Measurements from ENCODE around the gene MRPS6. TPM values are rescaled to one million over a fixed set of nuclear protein-coding genes. Genes with fewer than 3 reads are reported as not detected.
A peak's percentile ranks its signal among the peaks of the same experiment; 100 is the strongest.

MRPS6 gene
- total RNA-seq, 1 donor from 2014 or later, result 61.9 TPM

GRCh38 chr21:34086887-34087306 lies 13.5 kb downstream of the MRPS6 start:
- Histone ChIP-seq H3K4me3 (no peak overlapping the region), H3K4me1 (peaks cover 43% of the 10 kb centered on the region), H3K27me3 (ENCODE audit: low read depth) (no peaks in the 10 kb centered on the region), H3K9me3 (replicated peaks) (no peaks in the 10 kb centered on the region), H3K36me3 (no peaks in the 10 kb centered on the region), H3K27ac (replicated peaks) (no peak overlapping the region)
- TF ChIP-seq CTCF (IDR thresholded peaks at IDR 0.05; ENCODE audit: borderline replicate concordance), result no peak
- intact Hi-C loops (cut with micrococcal nuclease), result no loop called here
- no peak for DNase-seq

GRCh38 chr21:34088752-34089151 lies 15.4 kb downstream of the MRPS6 start:
- no peak overlapping the region for H3K27ac ChIP-seq (replicated peaks)
- no peak for TF ChIP-seq CTCF (IDR thresholded peaks at IDR 0.05; ENCODE audit: borderline replicate concordance)
- no peak for DNase-seq
- intact Hi-C loops (cut with micrococcal nuclease), result no loop called here
- H3K27me3 ChIP-seq (ENCODE audit: low read depth), result no peaks in the 10 kb centered on the region
- H3K36me3 ChIP-seq, result no peaks in the 10 kb centered on the region
- H3K9me3 ChIP-seq (replicated peaks), result no peaks in the 10 kb centered on the region
- no peak overlapping the region for H3K4me3 ChIP-seq
- peaks cover 35% of the 10 kb centered on the region for H3K4me1 ChIP-seq

- no peak overlapping the region for H3K4me3 ChIP-seq
- intact Hi-C loops (cut with micrococcal nuclease), result no loop called here
- no peak for DNase-seq
- H3K36me3 ChIP-seq, result peaks cover 14% of the 10 kb centered on the region
- H3K27ac ChIP-seq (replicated peaks), result no peak overlapping the region
- H3K4me1 ChIP-seq, result peaks cover 39% of the 10 kb centered on the region
- TF ChIP-seq CTCF (IDR thresholded peaks at IDR 0.05; ENCODE audit: borderline replicate concordance), result no peak
- H3K9me3 ChIP-seq (replicated peaks), result no peaks in the 10 kb centered on the region
- no peaks in the 10 kb centered on the region for H3K27me3 ChIP-seq (ENCODE audit: low read depth)
Measured at GRCh38 chr21:34091032-34091431, 17.7 kb downstream of the MRPS6 start.

GRCh38 chr21:34091607-34092006 lies 18.2 kb downstream of the MRPS6 start:
- peaks cover 33% of the 10 kb centered on the region for H3K4me1 ChIP-seq

GRCh38 chr21:34092262-34092921 lies 19.0 kb downstream of the MRPS6 start:
- no peaks in the 10 kb centered on the region for H3K27me3 ChIP-seq (ENCODE audit: low read depth)
- DNase-seq, result no peak
- no peak overlapping the region for H3K4me3 ChIP-seq
- H3K9me3 ChIP-seq (replicated peaks), result no peaks in the 10 kb centered on the region
- no peak for TF ChIP-seq CTCF (IDR thresholded peaks at IDR 0.05; ENCODE audit: borderline replicate concordance)
- H3K4me1 ChIP-seq, result peaks cover 28% of the 10 kb centered on the region
- H3K36me3 ChIP-seq, result peaks cover 22% of the 10 kb centered on the region
- H3K27ac ChIP-seq (replicated peaks), result no peak overlapping the region
- intact Hi-C loops (cut with micrococcal nuclease), result no loop called here

More at GRCh38 chr21:34091607-34092006, 18.2 kb downstream of the MRPS6 start:
- Histone ChIP-seq H3K36me3 (peaks cover 19% of the 10 kb centered on the region), H3K27me3 (ENCODE audit: low read depth) (no peaks in the 10 kb centered on the region), H3K4me3 (no peak overlapping the region), H3K9me3 (replicated peaks) (no peaks in the 10 kb centered on the region), H3K27ac (replicated peaks) (no peak overlapping the region)
- intact Hi-C loops (cut with micrococcal nuclease), result no loop called here
- DNase-seq, result no peak
- peak; percentile 32 for TF ChIP-seq CTCF (IDR thresholded peaks at IDR 0.05; ENCODE audit: borderline replicate concordance)
